ENCODE data around the gene NPAS2.

NPAS2 gene

GRCh38 chr2:100819370-100820272 lies at the start of gene NPAS2:
Gene NPAS2, plus strand, starts transcription at chr2:100820139. Its CDS starts 84,616 bp downstream, at chr2:100904755.
- DNase-seq = no peak

GRCh38 chr2:100771125-100771524 lies 48.8 kb upstream of the NPAS2 start:
- no peak for DNase-seq

GRCh38 chr2:100773538-100773937 lies 46.4 kb upstream of the NPAS2 start:
- DNase-seq = no peak

GRCh38 chr2:100776445-100776844 lies 43.5 kb upstream of the NPAS2 start:
- no peak for DNase-seq

GRCh38 chr2:100778637-100779450 lies 41.1 kb upstream of the NPAS2 start:
- no peak for DNase-seq

- DNase-seq = no peak
These were observed 40.1 kb upstream of the NPAS2 start for GRCh38 chr2:100779908-100780202.

- DNase-seq = no peak
These were observed 39.5 kb upstream of the NPAS2 start for GRCh38 chr2:100780203-100781008.

- DNase-seq = no peak
These were observed 39.0 kb upstream of the NPAS2 start for GRCh38 chr2:100781009-100781325.

GRCh38 chr2:100781523-100782379 lies 38.2 kb upstream of the NPAS2 start:
- no peak for DNase-seq

GRCh38 chr2:100782380-100782878 lies 37.5 kb upstream of the NPAS2 start:
- DNase-seq = no peak

GRCh38 chr2:100783987-100784386 lies 36.0 kb upstream of the NPAS2 start:
- DNase-seq = no peak

- no peak for DNase-seq
These were observed 35.3 kb upstream of the NPAS2 start for GRCh38 chr2:100784681-100785080.

- no peak for DNase-seq
These were observed 34.2 kb upstream of the NPAS2 start for GRCh38 chr2:100785626-100786296.

- DNase-seq = no peak
These were observed 33.7 kb upstream of the NPAS2 start for GRCh38 chr2:100786297-100786658.

GRCh38 chr2:100786985-100787384 lies 33.0 kb upstream of the NPAS2 start:
- DNase-seq = no peak

- DNase-seq = no peak
These were observed 30.6 kb upstream of the NPAS2 start for GRCh38 chr2:100789361-100789760.

- no peak for DNase-seq
These were observed 28.5 kb upstream of the NPAS2 start for GRCh38 chr2:100791294-100791935.

- no peak for DNase-seq
These were observed 28.0 kb upstream of the NPAS2 start for GRCh38 chr2:100791936-100792308.

GRCh38 chr2:100793220-100793619 lies 26.7 kb upstream of the NPAS2 start:
- DNase-seq = no peak

- no peak for DNase-seq
These were observed 26.0 kb upstream of the NPAS2 start for GRCh38 chr2:100793982-100794381.

GRCh38 chr2:100796499-100797100 lies 23.3 kb upstream of the NPAS2 start:
- DNase-seq = no peak
